ENCODE measurements around the gene TMEM87B.
"Not testable (repeated sequence)": the region's sequence is repeated elsewhere in the genome, so short reads cannot be mapped to it uniquely, and the experiment has no call there.

Gene TMEM87B

GRCh38 chr2:112121682-112122254 lies 66.7 kb downstream of the TMEM87B start:
- DNase-seq (ENCODE audit: low spot score): peak; percentile 49

GRCh38 chr2:112129060-112129459 lies 74.0 kb downstream of the TMEM87B start:
- no peak for DNase-seq (ENCODE audit: low spot score)

GRCh38 chr2:112133344-112133743 lies 78.3 kb downstream of the TMEM87B start:
- DNase-seq (ENCODE audit: low spot score): no peak

GRCh38 chr2:112134120-112134519 lies 79.1 kb downstream of the TMEM87B start:
- DNase-seq (ENCODE audit: low spot score): no peak

DNA sequence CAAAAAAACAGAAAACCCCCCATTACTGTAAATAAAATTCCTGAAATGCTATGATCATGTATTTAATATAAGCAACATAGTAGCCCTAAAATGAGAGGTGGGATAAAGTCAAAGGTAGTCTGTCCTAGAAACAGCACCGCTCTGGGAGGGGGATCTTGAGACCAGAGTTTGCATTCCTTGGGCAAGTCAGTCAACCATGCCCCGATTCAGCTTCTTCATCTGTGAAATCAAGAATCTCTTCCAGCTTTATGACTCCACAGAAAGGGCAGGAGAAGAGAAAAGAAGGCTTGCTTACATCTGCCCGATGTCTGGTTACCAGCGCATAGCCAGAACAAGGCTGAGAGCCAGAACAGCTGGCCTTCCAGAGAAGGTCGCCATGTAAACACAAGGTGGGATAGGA lies 81.0 kb downstream of the TMEM87B start:
- DNase-seq (ENCODE audit: low spot score): no peak

DNA sequence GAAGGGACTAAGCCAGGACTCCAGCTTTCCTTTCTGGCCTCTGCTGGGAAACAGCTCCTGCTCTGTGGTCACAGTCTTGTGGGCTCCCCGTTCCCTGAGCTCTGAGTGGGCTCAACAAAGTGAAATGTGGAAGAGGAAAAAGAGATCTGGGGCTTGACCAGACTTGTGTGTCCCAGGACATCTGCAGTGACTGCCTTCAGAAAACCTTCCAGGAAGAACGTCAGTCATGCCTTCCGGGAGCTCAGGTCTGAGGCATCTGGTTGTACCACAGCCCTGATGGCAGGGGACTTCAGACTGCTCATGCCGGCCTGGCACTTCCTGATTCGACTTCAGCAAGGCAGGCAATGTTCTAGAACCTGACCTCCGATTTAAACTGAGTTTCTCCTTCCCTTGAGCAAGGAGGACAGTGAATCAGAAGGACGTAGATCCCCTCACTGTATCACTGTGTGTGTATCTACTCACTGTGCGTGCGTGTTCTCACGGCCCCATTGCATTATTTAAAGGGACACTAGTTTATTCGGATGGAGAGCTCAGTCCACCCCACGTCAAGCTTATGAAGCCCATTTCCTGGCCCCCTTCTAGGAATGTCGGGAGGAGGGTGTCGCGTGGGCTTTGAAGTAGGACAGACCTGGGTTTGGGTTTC lies 82.6 kb downstream of the TMEM87B start:
- DNase-seq (ENCODE audit: low spot score): peak; percentile 40

DNA sequence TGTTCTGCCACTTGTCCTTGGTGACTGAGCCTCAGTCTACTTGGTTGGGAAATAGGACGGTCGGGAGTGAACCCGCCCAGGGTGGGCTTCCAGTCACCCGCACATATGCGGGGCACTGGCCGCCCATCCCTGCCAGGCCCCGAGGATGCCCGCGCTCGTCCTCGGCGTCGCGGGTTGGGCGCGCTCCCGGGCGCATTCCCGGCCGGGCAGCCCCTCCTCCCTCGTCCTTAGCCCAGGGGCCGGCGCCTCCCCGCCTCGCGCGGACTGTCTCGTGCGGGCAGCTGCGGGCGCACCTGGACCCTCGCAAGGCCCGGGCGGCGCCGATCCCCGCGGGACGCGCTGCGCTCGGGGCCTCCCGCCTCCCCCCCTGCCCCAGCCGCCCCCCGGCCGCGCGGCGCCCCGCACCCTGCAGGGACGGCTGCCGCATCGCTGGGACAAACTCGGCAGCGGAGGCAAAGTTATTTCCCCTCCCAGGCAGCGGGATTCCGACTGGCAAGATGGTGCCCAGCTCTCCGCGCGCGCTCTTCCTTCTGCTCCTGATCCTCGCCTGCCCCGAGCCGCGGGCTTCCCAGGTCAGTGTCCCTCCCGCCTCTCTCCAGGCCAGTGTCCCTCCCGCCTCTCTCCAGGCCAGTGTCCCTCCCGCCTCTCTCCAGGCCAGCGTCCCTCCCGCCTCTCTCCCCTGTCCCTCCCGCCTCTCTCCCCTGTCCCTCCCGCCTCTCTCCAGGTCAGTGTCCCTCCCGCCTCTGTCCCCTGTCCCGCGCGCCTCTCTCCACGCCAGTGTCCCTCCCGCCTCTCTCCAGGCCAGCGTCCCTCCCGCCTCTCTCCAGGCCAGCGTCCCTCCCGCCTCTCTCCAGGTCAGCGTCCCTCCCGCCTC lies 83.3 kb downstream of the TMEM87B start, which contains the start of gene FBLN7:
Gene FBLN7, plus strand, starts transcription at position 227 of the 874 bp plus-strand sequence. Its CDS starts 271 bp downstream, at position 498.
- DNase-seq (ENCODE audit: low spot score): peak; percentile 70

DNA sequence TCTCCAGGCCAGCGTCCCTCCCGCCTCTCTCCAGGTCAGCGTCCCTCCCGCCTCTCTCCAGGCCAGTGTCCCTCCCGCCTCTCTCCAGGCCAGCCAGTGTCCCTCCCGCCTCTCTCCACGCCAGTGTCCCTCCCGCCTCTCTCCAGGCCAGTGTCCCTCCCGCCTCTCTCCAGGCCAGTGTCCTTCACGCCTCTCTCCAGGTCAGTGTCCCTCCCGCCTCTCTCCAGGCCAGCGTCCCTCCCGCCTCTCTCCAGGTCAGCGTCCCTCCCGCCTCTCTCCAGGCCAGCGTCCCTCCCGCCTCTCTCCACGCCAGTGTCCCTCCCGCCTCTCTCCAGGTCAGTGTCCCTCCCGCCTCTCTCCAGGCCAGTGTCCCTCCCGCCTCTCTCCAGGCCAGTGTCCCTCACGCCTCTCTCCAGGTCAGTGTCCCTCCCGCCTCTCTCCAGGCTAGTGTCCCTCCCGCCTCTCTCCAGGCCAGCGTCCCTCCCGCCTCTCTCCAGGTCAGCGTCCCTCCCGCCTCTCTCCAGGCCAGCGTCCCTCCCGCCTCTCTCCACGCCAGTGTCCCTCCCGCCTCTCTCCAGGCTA lies 84.1 kb downstream of the TMEM87B start:
- not testable (repeated sequence) for DNase-seq (ENCODE audit: low spot score)

GRCh38 chr2:112139661-112140204 lies 84.7 kb downstream of the TMEM87B start:
- DNase-seq (ENCODE audit: low spot score): not testable (repeated sequence)

GRCh38 chr2:112140205-112140802 lies 85.2 kb downstream of the TMEM87B start:
- no peak for DNase-seq (ENCODE audit: low spot score)

DNA sequence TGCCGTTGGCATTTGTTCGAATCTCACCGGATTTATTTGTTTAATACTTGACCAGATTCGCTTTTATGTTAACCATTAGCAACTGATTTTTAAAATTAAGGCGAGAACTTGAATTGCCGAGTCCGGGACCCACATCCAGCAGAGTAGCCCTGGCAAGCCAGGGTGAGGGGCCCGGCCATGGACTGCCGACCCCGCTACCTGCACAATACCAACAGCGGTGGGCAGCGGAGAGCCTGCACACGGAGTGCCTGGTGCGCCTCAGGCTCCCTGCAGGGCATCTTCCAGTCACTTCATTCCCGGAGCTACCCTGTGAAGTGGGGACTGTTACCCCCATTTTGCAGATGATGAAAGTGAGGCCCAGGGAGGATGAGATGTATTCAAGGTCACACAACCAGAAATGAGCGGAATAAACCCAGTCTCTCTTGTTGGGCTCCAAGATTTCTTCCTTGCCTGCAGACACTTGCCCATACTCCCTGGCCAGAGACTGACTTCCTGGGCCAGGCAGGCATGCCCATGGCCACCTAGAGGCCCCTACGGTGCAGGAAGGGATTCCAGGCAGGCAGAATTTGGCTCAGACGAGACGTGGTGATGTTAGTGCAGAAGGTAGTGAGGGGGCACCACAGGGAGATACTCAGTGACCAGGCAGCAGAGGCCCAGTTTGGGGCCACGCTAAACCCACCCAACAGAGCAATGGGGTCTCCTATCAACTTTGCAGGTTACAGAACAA lies 86.0 kb downstream of the TMEM87B start:
- DNase-seq (ENCODE audit: low spot score): no peak

DNA sequence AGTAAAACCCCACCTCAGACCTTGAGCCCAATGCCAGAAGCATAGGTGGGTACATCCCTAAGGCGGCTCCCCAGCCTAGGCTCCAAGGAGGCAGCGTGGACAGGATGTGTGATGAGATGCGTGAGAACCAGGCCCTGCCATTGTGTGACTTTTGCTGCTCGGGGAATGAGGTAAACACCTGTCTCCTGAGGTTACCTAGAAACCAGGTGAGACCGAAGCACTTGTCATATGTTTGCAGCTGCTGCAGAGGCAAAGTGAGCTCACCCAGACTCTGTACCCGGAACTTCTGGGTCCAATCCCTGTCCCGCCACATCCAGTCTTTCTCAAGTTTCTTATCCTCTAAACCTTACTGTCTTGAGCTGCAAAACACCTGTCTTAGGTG lies 86.5 kb downstream of the TMEM87B start:
- DNase-seq (ENCODE audit: low spot score): no peak

- no peak for DNase-seq (ENCODE audit: low spot score)
Measured at GRCh38 chr2:112142525-112143078, 87.5 kb downstream of the TMEM87B start.

DNA sequence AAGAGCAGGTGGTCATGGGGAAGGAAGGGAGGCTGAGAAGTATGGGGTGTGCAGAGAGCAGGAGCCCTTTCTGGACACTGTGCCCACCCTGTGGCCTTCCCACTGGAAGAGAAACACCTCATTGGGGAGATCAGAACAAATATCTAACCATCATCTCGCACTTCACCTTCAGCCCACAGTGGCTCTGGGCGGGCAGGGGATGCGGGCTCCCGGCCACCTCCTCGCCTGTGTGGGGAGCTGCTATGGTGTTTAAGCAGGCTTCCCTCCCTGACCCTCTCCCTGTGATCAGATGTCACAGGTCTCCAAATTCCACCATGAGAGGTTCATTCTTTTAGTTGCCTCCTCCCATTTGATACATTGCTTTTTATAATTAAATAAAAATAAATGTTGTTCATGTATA lies 88.1 kb downstream of the TMEM87B start:
- no peak for DNase-seq (ENCODE audit: low spot score)

DNA sequence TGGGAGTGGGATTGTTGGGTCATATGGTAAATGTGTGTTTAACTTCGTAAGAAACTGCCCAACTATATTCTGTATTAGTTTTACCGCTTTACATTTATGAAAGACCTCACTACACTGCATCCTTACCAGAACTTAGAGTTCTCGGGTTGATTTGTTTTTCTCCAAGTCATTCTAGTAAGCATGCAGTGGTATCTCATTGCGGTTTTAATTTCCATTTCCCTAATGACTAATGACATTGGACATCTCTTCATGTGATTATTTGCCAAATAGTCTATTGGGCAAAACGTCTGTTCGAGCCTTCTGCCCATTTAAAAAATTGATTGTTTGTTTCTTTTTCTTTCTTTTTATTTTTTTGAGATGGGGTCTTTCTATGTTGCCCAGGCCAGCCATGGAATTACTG lies 89.9 kb downstream of the TMEM87B start:
- no peak for DNase-seq (ENCODE audit: low spot score)

- no peak for DNase-seq (ENCODE audit: low spot score)
Measured at GRCh38 chr2:112147382-112148168, 92.5 kb downstream of the TMEM87B start.

DNA sequence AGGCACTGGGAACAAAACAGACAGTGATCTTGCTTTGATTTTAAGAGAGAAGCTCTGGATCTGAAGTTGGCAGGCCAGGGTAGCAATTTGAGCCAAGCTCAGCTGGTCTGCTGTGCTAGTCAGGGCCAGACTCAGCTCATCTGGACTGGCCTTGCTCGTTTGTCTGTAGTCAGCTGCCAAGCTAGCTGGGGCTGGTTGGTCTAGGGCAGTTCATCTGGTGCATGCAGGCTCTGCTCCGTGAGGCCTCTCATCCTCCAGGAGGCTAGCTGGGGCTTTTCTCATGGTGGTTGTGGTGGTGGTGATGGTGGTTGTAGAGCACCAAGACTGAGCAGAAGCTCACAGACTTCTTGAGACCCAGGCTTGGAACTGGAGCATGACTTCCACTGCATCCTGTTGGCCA lies 93.4 kb downstream of the TMEM87B start:
- peak; percentile 5 for DNase-seq (ENCODE audit: low spot score)

DNA sequence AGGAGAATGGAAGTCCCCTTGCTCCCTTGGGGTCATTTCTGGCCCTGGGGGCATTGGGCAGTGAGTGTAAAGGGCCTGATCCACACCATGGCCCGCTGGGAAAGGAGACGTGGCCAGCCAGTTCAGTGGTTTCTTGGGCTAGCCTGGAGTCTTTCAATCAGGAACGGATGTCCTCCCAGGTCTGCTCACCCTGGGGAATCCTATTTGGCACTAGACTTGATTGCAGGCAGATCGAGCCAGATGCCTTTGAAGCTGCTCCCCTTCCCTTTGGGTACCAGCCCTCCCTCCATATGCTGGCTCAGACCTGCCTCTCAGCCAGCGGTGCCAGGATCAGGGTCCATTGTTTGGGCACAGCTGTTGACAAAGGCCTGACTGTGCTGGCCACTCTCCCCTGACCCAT lies 94.1 kb downstream of the TMEM87B start:
- DNase-seq (ENCODE audit: low spot score): no peak

DNA sequence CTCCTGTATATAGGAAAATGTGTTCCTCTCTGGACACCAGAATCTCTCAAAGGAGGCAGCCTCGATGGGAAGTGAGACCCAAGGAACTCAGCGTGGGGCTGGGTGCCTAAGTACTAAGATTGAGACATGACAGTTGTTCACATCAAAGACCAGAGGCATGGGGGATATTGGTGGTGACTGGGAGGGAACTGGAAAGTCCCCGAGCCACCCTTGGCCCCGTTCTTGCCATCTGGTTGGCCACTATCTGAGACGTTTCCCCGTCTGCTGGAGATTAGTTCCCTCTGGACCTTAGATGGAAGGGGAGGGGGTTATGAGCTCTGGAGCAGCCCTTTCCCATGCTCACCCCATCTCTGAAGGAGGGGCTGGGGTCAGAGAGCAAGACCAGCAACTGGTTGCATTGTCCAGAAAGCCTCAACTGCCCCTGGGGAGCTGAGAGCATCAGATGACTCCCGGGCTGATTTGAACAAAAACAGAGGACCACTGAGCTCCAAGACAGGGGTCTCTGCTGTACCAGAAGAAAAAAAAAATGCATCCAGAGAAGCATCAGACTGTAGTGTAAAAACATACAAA lies 94.9 kb downstream of the TMEM87B start:
- no peak for DNase-seq (ENCODE audit: low spot score)

DNA sequence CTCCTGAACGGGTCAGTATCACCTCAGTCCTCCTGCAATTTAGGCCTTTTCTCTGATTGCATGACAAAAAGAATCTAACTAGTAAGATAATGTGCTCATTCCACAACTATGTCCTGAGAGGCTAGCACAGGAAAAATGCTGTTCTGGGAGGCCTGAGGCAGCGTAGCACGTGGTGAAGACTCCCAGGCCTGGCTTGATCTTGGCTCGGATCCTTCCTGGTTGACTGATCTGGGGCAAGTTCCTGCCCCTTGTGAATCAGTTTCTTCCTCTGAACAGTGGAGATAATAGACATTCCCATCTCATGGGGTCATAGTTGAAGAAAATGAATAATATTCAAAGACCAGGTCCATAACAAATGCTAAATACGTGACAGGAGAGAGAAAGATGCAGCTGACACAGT lies 95.4 kb downstream of the TMEM87B start:
- peak; percentile 92 for DNase-seq (ENCODE audit: low spot score)

Measured in GM03348 (cell line).